GM18868 (cell line): ENCODE data around the gene ROCK2.
A peak's percentile ranks its signal among the peaks of the same experiment; 100 is the strongest.
"Not testable (repeated sequence)": the region's sequence is repeated elsewhere in the genome, so short reads cannot be mapped to it uniquely, and the experiment has no call there.

Experiments used
- ATAC-seq: cut with Tn5 transposase; IDR thresholded peaks from one replicate; pipeline ENCODE4 v1.9.1; 2021; ENCODE audit warnings: mild to moderate bottlenecking, moderate library complexity; ENCODE audit not compliant: unreplicated experiment

ROCK2 gene

DNA sequence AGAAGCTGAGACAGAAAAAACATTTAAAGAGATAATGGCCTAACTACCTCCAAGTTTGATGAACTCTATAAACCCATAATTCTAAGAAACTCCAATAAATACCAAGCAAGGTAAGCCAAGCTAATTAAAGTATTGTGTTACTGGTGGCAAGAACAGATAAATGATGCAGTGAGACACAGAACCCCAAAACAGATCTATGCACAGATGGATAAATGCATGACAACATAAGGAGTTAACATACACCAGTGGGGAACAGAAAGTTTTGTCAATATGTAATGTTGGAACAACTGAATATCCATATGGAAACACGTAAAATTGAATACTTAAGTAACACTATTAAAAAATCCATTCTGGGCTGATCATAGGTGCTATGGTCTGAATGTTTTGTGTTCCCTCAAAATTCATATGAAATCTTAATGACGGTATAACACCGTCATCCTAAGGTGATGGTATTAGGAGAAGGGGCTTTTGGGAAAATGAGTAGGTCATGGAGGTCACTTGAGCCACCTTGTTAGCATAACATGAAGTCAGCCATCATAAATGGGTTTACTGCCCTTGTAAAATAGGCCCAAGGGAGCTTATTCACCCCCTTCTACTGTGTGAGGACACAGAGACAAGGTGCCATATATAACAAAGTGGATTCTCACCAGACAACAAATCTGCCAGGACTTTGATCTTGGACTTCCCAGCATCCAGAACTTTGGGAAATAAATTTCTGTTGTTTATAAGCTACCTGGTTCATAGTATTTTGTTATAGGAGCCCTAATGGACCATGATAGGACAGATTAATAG, 102.8 kb downstream of the ROCK2 start:
- ATAC-seq: no peak

DNA sequence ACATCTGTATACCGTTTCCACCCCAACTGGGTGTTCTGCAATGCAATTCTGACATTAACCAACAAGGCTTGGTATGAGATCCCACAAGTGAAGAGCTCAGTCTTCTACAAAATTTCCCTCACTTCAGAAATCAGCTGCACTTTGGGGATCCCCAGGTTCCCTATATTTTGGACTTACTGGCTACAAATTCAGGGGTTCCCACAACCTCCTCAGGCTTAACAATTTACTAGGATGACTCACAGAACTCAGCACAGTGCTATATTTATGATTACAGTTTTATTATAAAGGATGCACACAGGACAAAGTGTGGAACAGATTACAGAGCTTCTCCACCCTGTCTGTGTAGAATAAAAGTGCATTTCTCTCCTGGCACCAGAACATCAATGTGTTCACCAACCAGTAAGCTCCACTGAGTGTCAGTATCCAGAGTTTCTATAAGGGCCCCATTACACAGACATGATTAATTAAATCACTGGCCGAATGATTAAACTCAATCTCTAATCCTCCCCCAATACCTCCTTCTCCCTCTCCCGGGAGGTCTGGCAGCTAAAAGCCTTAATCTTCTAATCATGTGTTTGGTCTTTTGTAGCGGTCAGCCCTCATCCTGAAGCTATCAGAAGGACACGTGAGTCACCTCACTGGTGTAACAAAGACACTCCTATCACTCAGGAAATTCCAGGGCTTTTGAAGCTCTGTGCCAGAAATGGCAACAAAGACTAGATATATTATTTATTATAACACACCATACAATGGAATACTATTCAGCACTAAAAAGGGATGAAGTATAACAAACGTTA, 104.6 kb downstream of the ROCK2 start:
- ATAC-seq: no peak

DNA sequence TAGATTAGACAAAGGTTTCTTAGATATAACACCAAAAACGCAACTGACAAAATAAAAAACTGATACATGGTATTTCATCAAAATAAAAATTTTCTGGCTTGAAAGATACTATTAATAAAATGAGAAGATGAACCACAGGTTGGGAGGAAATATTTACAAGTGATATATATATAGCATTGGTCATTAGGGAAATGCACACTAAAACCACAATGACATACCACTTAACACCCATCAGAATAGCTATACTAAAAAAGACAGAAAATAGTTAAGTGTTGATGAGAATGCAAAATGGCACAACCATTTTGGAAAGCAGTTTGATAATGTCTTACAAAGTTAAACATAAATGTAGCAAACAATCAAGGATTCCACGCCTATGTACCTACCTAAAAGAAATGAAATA, 105.3 kb downstream of the ROCK2 start:
- no peak for ATAC-seq

DNA sequence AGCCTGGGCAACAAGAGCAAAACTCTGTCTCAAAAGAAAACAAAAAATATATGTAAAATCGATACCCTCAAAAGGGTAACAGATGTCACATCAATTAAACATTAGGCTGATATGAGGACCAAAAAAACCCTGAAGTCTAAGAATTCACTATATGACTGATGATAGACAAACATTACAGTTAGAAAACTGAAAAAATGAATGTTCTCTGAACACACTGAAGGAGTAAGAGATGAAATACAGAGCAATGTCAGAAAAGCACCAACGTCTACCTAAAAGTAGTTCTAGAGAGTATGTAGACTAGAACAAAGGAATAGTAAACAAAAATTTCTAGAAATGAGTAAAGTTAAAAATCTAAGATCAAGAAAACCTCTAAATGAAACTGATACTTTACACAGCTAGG, 107.3 kb downstream of the ROCK2 start:
- ATAC-seq: peak; percentile 67

DNA sequence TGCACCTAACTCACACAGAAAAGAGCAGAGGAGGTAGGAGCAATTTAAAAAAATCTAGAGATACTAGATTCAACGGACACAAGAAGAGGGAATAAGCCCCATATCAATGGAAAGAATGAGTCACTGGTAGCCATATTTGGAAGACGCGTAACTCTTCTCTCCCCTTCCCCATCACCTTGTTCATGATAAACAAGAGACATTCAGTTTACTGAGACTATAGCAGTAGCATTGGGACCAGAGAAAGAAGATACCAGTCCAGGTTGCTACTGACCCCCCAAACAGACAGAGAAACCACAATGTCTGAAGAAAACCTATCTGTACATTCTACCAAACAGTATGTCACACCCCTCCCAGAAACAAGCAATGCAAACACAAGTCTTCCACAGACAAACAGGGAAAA, 108.1 kb downstream of the ROCK2 start:
- ATAC-seq: no peak

DNA sequence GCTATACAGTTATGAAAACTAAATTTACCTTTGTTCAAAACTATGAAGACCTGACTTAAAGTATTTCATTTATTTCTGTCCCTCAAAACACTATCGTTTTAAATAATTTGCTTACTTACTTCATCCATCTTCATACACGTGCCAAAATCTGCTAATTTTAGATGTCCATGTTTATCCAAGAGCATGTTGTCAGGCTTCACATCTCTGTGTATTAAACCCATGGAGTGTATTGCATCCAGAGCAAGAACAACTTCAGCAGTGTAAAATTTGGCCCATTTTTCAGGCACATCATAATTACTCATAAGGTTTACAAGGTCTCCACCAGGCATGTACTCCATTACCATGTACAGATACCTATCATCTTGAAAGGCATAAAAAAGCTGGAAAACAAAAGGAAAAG, 108.9 kb downstream of the ROCK2 start:
- ATAC-seq: no peak

DNA sequence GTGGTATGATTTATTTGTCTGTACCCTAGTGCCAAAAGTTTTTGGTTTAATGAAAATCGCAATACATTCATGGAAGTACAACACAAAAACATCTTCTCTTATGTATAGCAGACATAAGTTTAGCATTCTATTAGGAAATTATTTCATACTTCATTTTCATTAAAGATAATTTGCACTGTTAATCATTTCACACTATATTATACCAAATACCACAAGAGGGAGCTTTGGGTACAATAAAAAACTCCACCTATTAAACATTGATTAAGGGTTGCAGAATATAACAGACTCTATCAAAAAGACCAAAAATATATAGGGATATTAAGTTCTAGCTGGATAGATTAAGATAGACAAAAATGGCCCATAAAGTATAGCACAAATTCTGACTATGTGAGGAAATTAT, 110.1 kb downstream of the ROCK2 start:
- ATAC-seq: no peak

DNA sequence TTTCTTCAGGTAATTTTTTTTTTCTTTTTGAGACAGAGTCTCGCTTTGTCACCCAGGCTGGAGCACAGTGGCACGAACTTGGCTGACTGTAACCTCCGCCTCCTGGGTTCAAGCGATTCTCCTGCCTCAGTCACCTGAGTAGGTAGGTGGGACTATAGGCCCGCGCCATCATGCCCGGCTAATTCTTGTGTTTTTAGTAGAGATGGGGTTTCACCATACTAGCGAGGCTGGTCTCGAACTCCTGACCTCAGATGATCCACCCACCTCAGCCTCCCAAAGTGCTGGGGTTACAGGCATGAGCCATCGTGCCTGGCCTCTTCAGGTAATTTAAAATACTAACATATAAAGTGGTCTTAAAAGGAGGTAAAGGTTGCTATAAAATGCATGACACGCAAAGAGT, 113.2 kb downstream of the ROCK2 start:
- not testable (repeated sequence) for ATAC-seq

DNA sequence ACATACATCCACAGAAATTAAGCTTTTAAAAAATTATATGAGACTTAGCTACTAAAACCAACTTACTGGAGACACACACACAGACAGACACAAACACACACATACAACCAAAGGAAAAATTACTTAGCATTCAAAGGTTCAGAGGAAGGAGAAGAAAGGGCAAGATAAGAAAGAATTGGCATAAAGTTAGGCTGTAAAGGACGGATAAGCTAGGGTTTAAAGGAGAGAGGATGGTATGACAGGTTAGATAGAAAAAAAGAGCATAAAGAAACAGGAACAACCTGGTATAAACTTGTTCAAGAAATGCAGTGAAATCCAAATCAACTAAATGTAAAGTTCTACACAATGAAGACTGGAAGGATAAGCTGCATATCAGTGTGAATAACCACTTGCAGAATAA, 115.7 kb downstream of the ROCK2 start:
- no peak for ATAC-seq

DNA sequence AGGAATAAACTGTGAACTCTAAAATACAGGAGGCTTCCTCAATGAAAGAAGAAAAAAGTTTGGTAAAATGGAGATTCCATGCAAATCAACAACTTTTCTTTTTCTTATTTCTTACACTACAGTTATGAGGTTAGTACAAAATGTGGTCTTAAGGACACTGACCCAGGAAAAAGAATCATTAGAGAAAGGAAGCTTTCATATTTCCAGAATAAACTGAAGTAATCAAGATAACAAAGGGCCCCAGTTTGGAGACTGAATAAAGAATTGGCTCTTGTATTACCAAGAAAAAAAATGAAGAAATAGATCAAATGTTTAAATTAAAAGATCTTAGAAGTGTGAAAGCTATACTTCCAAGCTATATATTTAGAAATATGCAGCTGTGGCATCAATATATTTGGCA, 116.8 kb downstream of the ROCK2 start:
- ATAC-seq: no peak

DNA sequence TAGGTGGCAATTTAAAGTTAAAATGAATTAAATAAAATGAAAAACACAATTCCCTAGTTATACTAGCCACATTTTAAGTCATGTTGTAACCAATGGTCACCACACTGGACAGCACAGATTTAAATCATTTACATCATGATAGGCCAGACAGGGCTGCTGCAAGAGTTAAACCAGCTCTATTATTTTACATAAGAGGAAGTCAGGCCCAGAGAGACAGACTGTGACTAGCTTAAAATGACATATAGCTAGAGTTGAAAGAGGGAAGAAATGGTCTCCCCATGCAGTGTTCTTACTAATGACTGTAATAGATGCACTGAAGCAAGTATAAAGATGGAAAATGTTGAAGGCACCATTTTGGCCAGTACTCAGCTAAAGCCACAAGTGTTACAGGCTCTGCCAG, 119.5 kb downstream of the ROCK2 start:
- no peak for ATAC-seq

DNA sequence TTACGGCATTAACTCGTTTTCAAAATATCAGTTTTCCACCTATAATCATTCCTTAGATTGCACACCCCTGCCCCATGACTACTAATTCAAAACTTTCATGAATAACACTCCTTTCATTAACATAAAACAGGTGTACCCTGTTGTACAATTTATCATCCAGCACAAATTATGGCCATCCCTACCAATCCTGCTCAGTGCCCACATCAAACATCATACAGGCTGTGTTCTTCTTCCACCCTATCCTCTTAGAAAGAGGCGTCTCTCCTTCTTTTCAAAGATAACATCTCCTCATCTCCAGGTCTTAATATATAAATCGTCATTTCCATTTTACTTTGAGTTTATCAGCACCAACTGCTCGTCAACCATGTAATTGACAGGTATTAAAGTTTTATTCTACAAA, 121.6 kb downstream of the ROCK2 start:
- no peak for ATAC-seq

DNA sequence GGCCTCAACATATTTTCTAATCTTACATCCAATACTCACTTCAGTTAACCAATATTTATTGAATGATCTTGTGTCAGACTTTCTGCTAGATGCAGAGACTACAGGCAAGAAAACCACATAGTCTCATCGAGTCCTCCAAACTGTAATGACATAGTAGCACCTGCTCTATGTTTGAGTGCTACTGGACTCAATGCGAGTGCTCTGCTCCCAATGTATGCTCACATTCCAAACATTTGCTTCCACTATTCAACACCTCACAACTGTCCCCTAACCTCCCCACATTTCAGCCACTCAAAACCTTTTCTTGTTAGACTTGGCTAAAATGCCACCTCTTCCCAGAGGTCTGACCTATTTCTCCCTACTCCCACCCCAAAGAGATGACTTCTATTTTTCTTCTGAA, 124.0 kb downstream of the ROCK2 start:
- ATAC-seq: no peak

DNA sequence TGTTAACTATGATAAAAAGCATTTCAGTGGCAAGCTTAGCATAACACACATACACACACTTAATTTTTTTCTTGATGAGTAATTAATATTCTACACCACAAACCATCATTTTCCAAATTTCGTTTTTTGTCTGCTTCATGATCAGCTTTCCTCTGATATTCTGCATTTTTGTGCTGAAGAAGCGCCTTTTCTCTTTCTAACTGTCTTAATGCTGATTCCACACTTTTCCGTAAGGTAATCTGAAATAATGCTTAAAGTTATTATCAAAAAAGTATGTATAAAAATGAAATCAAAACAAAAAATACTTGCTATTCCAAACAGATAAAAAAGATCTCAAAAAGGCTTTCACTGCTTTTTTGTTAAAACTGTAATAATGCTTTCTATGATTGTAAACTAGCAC, 129.0 kb downstream of the ROCK2 start:
- ATAC-seq: no peak

DNA sequence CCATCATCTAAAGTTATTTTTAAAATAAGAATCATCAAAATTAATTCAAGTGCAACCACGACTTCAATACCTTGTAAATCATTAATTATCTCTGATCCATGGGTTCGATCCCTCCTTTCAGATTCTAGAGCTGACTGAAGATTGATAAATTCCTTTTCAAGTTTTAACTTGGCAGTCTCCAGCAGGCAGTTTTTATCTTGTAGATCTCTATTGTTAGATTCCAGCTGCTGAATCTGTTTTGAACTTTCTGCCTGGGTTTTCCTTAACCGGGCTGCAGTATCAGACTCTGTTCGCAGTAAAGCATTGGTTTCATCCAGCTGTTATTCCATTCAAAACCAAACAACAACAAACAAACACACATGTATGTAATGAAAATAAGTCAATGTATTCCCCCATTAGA, 129.7 kb downstream of the ROCK2 start:
- no peak for ATAC-seq

DNA sequence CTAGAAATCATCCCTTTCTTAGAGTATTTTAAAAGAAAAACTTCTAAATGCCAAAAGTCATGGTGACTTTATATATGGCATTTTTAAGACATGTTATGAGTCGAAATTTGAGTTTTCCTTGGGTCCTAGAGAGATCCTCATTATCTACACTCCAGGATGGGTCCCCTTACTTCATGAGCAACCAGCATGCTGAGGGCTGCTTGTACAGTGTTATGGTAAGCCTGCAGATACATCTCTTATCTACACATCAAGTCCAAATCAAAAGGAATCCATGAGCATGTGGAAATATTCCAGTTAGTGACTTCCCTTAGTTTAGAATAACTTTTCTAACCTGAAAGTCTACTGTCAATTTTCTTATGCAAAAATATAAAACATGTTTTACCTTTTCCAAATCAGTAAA, 130.5 kb downstream of the ROCK2 start:
- ATAC-seq: no peak

DNA sequence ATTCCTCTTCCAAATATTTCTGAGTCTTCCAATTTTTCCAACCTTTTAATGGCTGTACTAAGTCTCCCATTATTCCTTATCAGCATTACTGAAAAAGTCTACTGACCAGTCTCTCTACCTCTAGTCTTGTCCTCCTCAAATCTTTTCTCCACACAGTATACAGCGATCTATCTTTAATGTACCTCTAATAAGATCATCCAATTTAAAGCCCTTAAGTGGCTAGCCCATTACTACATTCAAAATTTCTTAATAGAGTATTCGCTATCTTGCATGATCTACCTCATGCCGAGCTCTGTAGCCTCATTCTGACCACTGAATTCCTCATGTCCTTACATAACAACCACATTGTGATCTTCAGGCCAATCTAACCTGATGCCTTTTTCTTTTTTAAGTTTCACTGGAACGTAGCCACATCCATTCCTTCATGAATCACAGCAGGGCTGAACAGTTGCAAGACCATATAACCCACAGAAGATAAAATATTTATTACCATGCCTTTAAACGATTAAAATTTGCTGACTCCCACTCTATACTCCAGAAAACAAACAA, 131.3 kb downstream of the ROCK2 start:
- ATAC-seq: no peak

DNA sequence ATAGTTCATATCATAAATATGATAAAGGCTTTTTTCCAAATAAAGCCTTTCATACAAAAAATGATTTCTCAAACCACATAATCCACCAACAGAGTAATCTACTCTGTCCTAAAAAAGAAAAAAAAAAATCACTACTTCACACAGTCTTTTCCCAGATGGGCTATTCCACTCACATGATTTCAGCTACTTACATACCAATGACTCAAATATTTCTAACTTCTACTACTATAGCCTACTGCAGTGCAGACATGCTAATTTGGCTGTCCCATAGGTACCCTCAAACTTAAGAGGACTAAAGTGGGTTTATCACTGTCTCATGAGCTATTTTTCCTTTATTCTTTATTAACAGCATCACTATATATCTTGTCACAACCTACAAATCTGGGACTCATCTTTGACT, 131.8 kb downstream of the ROCK2 start:
- no peak for ATAC-seq

DNA sequence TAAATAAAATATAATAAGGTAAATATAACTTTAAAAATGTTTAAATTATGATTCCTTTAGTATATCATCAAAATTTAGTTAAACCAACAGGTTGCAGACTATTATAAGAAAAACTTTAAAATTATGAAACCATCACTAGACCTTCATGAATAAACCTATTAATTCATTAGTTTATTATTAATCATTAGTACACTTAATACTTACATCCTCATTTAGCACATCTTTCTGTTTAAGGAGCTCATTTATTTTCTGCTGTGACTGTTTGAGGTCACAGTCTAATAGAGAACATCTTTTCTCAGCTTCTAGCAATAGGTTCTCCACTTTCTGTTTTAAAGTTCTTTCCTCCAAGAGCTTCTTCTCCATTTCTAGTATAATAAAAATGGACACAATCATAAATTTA, 136.4 kb downstream of the ROCK2 start:
- ATAC-seq: no peak

DNA sequence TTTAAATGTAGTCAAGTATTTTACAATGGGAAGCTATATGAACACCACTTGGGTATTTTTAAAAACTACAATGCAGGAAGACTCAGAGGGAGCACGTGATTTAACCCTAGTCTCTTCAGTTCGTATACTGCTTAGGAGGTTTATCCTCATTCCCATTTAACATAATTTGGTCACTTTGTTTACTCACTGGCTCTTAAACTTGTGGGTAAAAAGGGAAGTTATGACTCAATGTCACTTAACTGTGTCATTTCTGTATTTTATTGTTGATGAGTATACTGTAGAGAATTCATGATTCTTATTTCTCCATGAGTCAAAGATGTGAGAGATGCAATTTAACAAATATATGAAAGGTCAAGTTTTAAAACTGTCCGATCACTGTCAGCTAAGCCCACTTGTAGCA, 141.0 kb downstream of the ROCK2 start:
- peak; percentile 84 for ATAC-seq

DNA sequence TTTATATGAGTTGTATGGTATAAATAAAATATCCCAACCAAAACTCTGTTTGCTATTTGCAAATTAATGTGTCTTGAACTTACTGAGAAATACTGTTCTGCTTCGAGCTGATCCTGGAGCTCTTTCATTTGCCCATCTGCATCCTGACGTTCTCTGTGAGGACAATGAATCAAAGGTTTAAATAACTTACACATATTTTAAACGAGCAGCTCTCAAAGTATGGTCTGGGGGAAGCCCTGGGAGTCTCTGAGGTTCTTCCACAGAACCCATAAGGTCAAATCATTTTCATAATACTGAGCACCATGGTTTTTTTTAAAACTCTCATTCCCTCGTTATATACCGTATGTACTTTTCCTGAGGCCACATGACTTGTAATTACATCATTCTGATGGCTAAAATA, 142.5 kb downstream of the ROCK2 start:
- ATAC-seq: no peak

DNA sequence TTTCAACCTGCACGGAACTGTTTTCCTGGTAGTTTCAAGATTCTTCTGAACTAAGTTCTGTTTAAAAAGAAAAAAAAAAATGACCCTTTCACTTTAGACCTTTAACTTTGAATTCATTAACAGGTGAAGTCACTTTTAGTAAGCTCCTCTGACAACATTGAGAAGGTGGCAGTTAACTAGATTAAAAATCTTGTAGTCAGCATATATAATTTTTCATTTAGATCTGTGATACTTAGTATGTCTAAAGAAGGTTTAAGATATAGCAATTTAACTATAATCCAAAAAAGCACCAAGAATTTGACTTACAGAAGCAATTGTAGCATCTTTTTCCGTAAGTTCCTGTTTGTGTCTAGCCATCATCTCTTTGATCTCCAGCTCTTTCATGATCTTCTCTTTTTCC, 143.8 kb downstream of the ROCK2 start:
- no peak for ATAC-seq
